HG03520 (cell line): ENCODE results near the gene TAB2.
"Not testable (repeated sequence)": the region's sequence is repeated elsewhere in the genome, so short reads cannot be mapped to it uniquely, and the experiment has no call there.

Source experiments
- ATAC-seq: cut with Tn5 transposase; IDR thresholded peaks from one replicate; pipeline ENCODE4 v1.9.1; 2021; ENCODE audit warnings: mild to moderate bottlenecking, moderate library complexity; ENCODE audit not compliant: unreplicated experiment

TAB2 gene

GRCh38 chr6:149311766-149312165 is 5.7 kb upstream of the TAB2 start:
- no peak for ATAC-seq

DNA sequence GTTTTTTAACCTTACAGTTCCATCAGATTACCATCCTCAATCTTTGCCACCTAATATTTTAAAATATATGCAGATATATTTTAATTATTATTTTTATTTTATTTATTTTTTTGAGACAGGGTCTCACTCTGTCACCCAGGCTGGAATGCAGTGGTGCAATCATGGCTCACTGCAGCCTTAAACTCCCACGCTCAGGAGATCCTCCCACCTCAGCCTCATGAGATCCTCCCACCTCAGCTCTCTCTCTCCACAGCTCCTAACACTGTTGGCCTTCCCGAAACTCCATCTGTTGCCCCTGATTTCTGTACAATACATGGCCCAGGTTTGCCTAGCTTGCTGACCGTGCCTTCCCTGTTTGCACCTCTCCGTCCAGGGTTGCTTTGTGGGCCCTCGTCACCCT is 4.4 kb upstream of the TAB2 start:
- no peak for ATAC-seq

GRCh38 chr6:149313861-149314260 is 3.7 kb upstream of the TAB2 start:
- ATAC-seq: no peak

GRCh38 chr6:149314325-149314905 is 3.1 kb upstream of the TAB2 start:
- ATAC-seq: no peak

DNA sequence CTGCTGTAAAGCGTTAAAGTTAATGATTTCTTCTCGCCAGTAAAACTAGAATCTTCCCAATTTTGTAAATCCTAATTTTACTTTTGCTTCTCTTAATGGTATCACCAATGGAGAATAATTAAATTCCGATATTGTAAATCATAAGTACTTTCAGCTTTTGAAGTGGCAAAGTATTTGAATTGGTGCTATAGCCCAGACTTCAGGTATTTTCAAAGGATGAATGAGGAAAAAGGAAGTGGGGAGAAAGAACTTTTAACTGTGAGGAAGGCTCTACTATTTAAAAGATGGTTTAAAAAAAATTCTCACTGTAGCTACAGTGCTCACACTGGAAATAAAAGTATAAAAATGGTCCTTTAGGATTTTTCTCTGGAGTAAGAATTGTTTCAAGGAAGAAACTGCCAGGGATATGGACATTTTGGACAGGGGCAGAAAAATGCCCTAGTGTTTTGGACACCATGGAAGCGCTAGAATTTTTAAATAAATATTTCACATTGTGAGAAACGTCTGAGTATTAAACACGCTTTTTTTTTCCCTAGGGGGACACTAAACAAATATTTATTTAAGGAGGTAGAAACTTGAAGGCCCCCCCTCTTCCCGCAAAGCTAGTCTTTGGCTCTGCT is 1.3 kb upstream of the TAB2 start:
- ATAC-seq: no peak

GRCh38 chr6:149316740-149317643 is 520 bp upstream of the TAB2 start:
- ATAC-seq: peak; percentile 77

- ATAC-seq: no peak
Observed at GRCh38 chr6:149318581-149319286, 1.2 kb downstream of the TAB2 start.

- no peak for ATAC-seq
Observed at GRCh38 chr6:149319422-149319821, 1.9 kb downstream of the TAB2 start.

DNA sequence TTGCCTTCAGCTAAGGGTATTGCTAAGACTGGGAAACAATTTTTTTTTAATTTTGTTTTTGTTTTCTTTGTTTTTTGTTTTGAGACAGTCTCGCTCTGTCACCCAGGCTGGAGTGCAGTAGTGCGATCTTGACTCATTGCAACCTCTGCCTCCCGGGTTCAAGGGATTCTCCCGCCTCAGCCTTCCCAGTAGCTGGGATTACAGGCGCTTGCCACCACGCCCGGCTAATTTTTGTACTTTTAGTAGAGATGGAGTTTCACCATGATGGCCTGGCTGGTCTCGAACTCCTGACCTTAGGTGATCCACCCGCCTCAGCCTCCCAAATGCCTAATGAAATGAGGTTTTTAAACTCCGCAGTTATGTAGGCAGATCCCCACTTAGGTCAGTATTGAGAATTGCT is 2.5 kb downstream of the TAB2 start:
- not testable (repeated sequence) for ATAC-seq

DNA sequence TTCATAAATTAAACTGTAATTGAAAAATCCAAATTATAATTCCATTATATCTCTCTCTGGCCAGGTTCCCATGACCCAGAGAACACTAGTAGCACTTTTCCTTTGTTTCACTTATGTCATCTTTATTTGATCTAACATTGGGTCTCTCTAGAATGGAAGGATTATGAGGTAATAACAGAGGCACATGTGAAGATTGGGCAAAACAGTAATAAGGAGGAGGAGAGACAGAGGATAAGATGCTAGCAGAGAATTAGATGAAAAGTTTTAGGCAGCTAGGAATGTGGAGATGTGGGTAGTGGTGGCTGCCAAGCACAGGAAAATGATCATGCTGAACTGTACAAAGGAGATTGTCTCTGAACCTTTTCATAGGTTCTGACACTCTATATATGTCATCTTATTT is 3.3 kb downstream of the TAB2 start:
- no peak for ATAC-seq

DNA sequence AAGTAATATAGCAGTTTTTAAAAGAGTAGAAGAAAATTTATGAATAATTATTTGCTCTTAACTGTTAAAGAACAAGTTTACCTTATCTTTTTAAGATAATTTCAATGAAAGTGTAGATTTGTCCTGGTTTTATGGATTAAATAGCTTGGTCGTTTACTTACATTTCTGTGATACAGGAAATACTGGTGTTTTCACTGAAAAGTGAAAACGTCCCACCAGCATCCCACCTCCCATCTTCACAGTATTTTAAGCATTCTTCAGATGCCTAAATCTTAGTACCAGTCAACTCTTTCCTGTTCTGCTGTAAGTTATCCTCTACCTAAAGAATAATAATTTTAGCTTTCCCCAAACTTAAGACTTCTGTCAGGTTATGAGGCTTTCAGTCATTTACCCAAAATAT is 5.8 kb downstream of the TAB2 start:
- ATAC-seq: no peak

DNA sequence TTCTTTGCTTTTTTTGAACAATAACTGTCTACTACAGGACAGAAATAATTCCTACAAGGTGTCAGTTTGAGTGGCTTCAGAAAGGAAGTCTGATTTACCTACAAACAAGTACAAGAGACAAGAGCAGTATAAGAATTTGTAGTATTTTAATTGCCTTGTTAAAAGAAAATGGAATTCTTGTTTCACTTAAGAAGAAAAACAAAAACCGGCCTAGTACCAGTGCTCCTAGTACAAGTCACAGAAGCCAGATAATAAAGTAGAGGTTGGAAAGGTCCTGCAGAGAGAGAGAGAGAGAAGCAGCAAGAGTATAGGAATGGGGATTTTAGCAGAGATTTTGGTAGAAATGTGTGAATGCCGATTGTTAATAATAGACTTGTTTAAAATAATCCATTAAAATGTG is 6.4 kb downstream of the TAB2 start:
- no peak for ATAC-seq

DNA sequence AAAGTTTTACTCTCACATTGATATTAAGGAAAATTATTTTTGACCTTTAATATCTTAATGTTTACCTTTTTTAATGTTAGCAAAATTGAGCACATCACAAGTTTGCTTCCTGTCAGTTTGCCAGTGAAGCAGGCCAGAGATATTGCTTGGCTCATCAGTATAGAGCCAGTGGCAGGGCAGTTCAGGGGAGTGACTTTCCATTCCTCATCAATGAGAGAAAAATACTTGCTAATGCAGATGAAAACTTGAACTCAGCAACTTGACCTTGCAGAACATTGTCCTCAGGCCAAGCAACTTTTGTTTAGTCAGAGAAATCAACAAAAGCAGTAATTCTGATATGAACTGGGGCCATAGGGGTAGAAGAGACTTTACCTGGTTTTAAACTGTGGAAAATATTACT is 6.9 kb downstream of the TAB2 start:
- ATAC-seq: no peak

- ATAC-seq: no peak
Observed at GRCh38 chr6:149325648-149326236, 8.2 kb downstream of the TAB2 start.

GRCh38 chr6:149327638-149328037 is 10.1 kb downstream of the TAB2 start:
- ATAC-seq: no peak

GRCh38 chr6:149328083-149328482 is 10.6 kb downstream of the TAB2 start:
- ATAC-seq: no peak

- ATAC-seq: no peak
Observed at GRCh38 chr6:149329529-149329928, 12.0 kb downstream of the TAB2 start.

DNA sequence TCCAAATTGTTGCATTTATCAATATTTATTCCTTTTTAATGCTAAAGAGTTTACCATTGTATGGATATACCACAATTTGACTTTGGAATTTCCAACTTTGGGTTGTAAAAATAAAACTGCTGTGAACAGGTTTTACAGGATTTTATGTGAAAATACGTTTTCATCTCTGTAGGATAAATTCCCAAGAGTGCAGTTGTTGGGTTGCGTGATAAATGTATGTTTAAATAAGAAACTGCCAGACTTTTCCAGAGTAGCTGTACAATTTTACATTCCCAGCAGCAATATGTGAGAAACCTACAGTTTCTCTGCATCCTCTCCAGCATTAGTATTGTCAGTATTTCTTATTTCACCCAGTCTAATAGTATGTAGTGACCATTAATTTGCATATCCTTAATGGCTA is 12.6 kb downstream of the TAB2 start:
- ATAC-seq: no peak

DNA sequence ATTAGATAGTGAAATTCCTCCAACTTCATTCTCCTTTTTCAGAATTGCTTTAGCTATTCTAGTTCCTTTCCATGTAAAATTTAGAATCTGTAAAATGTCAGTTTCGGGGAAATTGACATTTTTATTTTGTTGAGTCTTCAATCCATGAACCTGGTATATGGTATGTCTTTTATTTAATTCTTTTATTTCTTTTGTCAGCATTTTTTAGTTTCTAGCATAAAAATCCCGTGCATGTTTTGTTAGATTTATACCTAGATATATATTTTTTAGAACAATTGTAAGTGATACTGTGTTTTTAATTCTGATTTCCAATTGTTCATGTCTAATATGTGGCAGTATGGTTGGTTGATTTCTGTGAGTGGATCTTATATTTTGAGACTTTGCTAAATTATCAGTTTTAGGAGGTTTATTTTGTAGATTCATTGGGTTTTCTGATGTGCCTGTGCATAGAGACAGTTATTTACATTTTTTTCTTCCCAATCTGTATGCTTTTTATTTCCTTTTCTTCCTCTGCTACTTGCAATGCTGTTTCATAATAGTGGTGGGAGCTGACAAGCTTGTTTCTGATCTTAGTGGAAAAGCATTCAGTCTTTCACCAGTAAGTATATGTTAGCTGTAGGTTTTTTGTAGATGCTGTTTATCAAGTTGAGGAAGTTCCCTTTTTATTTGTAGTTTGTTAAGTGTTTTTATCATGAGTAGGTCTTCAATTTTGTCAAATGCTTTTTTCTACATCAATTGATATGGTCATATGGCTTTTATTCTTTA is 13.7 kb downstream of the TAB2 start:
- no peak for ATAC-seq

GRCh38 chr6:149331871-149332270 is 14.4 kb downstream of the TAB2 start:
- ATAC-seq: no peak
